Endodermal cell (in vitro differentiated cells): Measurements from ENCODE around the gene IL21. TPM values are rescaled to one million over a fixed set of nuclear protein-coding genes. Genes with fewer than 3 reads are reported as not detected.

Experiments used
- DNase-seq: peaks from one replicate; pipeline ENCODE4 v3.0.0-alpha.2; 2017
- H3K27ac ChIP-seq: 2 replicates; pipeline ENCODE4 v1.5.1; 2013; ENCODE audit warnings: mild to moderate bottlenecking, low read depth, low read length, moderate library complexity
- H3K27me3 ChIP-seq: 2 replicates; pipeline ENCODE4 v1.6.1; 2013; ENCODE audit warnings: mild to moderate bottlenecking, low read length, moderate library complexity; ENCODE audit not compliant: insufficient read depth, control insufficient read depth, poor library complexity, severe bottlenecking
- H3K36me3 ChIP-seq: 2 replicates; pipeline ENCODE4 v1.7.0; 2013; ENCODE audit warnings: mild to moderate bottlenecking, low read length, moderate library complexity; ENCODE audit not compliant: control insufficient read depth, insufficient read depth
- H3K4me1 ChIP-seq: one replicate; pipeline ENCODE4 v1.7.0; 2013; ENCODE audit warnings: low read length; ENCODE audit not compliant: control insufficient read depth, insufficient read depth
- H3K4me3 ChIP-seq: 2 replicates; pipeline ENCODE4 v1.5.1; 2013; ENCODE audit warnings: mild to moderate bottlenecking, low read length, moderate library complexity
- H3K9ac ChIP-seq: 2 replicates; pipeline ENCODE4 v1.6.1; 2013; ENCODE audit warnings: mild to moderate bottlenecking, low read length, moderate library complexity; ENCODE audit not compliant: poor library complexity, severe bottlenecking; ENCODE audit errors: extremely low read depth
- H3K9me3 ChIP-seq: 2 replicates; pipeline ENCODE4 v1.6.1; 2013; ENCODE audit warnings: mild to moderate bottlenecking, low read length, moderate library complexity; ENCODE audit not compliant: control insufficient read depth
- H3K27ac Mint-ChIP-seq: 2 replicates; pipeline ENCODE4 v1.8.0; 2020; ENCODE audit warnings: mixed read lengths
- H3K27me3 Mint-ChIP-seq: 2 replicates; pipeline ENCODE4 v1.8.0; 2021; ENCODE audit warnings: mild to moderate bottlenecking, mixed read lengths; ENCODE audit not compliant: insufficient read depth
- H3K36me3 Mint-ChIP-seq: 2 replicates; pipeline ENCODE4 v1.8.0; 2020; ENCODE audit warnings: low read depth, mixed read lengths
- H3K4me1 Mint-ChIP-seq: 2 replicates; pipeline ENCODE4 v1.8.0; 2020; ENCODE audit warnings: mixed read lengths
- H3K4me3 Mint-ChIP-seq: 2 replicates; pipeline ENCODE4 v1.8.0; 2020; ENCODE audit warnings: mild to moderate bottlenecking, moderate library complexity, mixed read lengths
- H3K9me3 Mint-ChIP-seq: 2 replicates; pipeline ENCODE4 v1.8.0; 2020; ENCODE audit warnings: mild to moderate bottlenecking, mixed read lengths
- CTCF ChIP-seq: fragments of 200-600 bp; sonication (generic); conservative IDR thresholded peaks from 2 replicates; pipeline ENCODE4 v1.5.0; 2021; ENCODE audit warnings: antibody characterized with exemption, mild to moderate bottlenecking
- WGBS, 2 experiments: methylation state at CpG; one replicate each; pipeline versions ENCODE4 v1.1.5 to v1.1.7; 2013; ENCODE audit warnings: missing lambda C conversion rate in 2 of 2, mixed read lengths in 1 of 2; ENCODE audit not compliant: insufficient coverage in 1 of 2, insufficient read length in 1 of 2; 5-methylcytosine and 5-hydroxymethylcytosine counted together
- total RNA-seq, 2 donors: library from RNA; stranded (reverse); fragmentation: NEBNext Ultra II Directional in 1 of 2; extraction: Animal tissue kit (Norgen Biotek cat#: 25700) in 1 of 2; gene quantifications; 2 replicates in 1 of 2; 3 replicates in 1 of 2; pipeline ENCODE4 v1.2.1, GENCODE V29; 2021

IL21 gene
- total RNA-seq, 2 donors from 2014 or later = not detected

GRCh38 chr4:122625156-122625555, 4.3 kb upstream of the IL21 start:
- Mint-ChIP-seq H3K27ac (no peak overlapping the region), H3K4me3 (no peak overlapping the region), H3K36me3 (no peaks in the 10 kb centered on the region), H3K4me1 (no peaks in the 10 kb centered on the region), H3K9me3 (no peaks in the 10 kb centered on the region), H3K27me3 (no peaks in the 10 kb centered on the region)
- no peak overlapping the region for H3K27ac ChIP-seq
- DNase-seq = no peak
- TF ChIP-seq CTCF = no peak
- no peak overlapping the region for H3K9ac ChIP-seq
- no peaks in the 10 kb centered on the region for H3K27me3 ChIP-seq
- no peaks in the 10 kb centered on the region for H3K4me1 ChIP-seq
- no peaks in the 10 kb centered on the region for H3K36me3 ChIP-seq
- 80 to 86% methylated on average over 2 of the region's 2 CpGs for WGBS, 2 experiments
- H3K4me3 ChIP-seq = no peak overlapping the region
- H3K9me3 ChIP-seq = no peaks in the 10 kb centered on the region

- no peaks in the 10 kb centered on the region for H3K27me3 ChIP-seq
- no peak overlapping the region for H3K4me3 ChIP-seq
- no peak for DNase-seq
- H3K27ac Mint-ChIP-seq = no peak overlapping the region
- no peak overlapping the region for H3K27ac ChIP-seq
- no peak overlapping the region for H3K9ac ChIP-seq
- H3K36me3 Mint-ChIP-seq = no peaks in the 10 kb centered on the region
- no peaks in the 10 kb centered on the region for H3K27me3 Mint-ChIP-seq
- no peaks in the 10 kb centered on the region for H3K9me3 Mint-ChIP-seq
- no peak overlapping the region for H3K4me3 Mint-ChIP-seq
- no peaks in the 10 kb centered on the region for H3K36me3 ChIP-seq
- 87% methylated on average over 2 of the region's 2 CpGs; no CpG with 5 or more reads in 1 of the 2 experiments for WGBS, 2 experiments
- TF ChIP-seq CTCF = no peak
- no peaks in the 10 kb centered on the region for H3K4me1 Mint-ChIP-seq
- H3K4me1 ChIP-seq = no peaks in the 10 kb centered on the region
- H3K9me3 ChIP-seq = no peaks in the 10 kb centered on the region
Observed at GRCh38 chr4:122624205-122624604, 3.3 kb upstream of the IL21 start.

GRCh38 chr4:122623637-122624166, 2.8 kb upstream of the IL21 start:
- 88 to 100% methylated on average over 1 to 3 of the region's 4 CpGs for WGBS, 2 experiments
- H3K9me3 Mint-ChIP-seq = no peaks in the 10 kb centered on the region
- no peaks in the 10 kb centered on the region for H3K36me3 Mint-ChIP-seq
- Histone ChIP-seq H3K27me3 (no peaks in the 10 kb centered on the region), H3K4me1 (no peaks in the 10 kb centered on the region), H3K36me3 (no peaks in the 10 kb centered on the region), H3K9me3 (no peaks in the 10 kb centered on the region), H3K9ac (no peak overlapping the region), H3K4me3 (no peak overlapping the region), H3K27ac (no peak overlapping the region)
- no peak overlapping the region for H3K4me3 Mint-ChIP-seq
- H3K4me1 Mint-ChIP-seq = no peaks in the 10 kb centered on the region
- no peak overlapping the region for H3K27ac Mint-ChIP-seq
- H3K27me3 Mint-ChIP-seq = no peaks in the 10 kb centered on the region
- no peak for TF ChIP-seq CTCF
- no peak for DNase-seq
